Left ventricle myocardium inferior (tissue), 1 donor: ENCODE results near the gene EPN1. TPM values are rescaled to one million over a fixed set of nuclear protein-coding genes. Genes with fewer than 3 reads are reported as not detected.
"Not testable (repeated sequence)": the region's sequence is repeated elsewhere in the genome, so short reads cannot be mapped to it uniquely, and the experiment has no call there.

Source experiments
- DNase-seq: peaks from one replicate; pipeline ENCODE4 v3.0.0-alpha.2; 2020
- H3K27ac ChIP-seq: fragments of 200-600 bp; replicated peaks from 2 replicates; pipeline ENCODE4 v1.8.0; 2021
- H3K27me3 ChIP-seq: fragments of 200-600 bp; 2 replicates; pipeline ENCODE4 v1.8.0; 2021; ENCODE audit warnings: low read depth
- H3K36me3 ChIP-seq: fragments of 200-600 bp; 2 replicates; pipeline ENCODE4 v1.8.0; 2021
- H3K4me1 ChIP-seq: fragments of 200-600 bp; 2 replicates; pipeline ENCODE4 v1.8.0; 2021
- H3K4me3 ChIP-seq: fragments of 200-600 bp; 2 replicates; pipeline ENCODE4 v1.8.0; 2021; ENCODE audit warnings: mild to moderate bottlenecking, moderate library complexity
- H3K9me3 ChIP-seq: fragments of 200-600 bp; replicated peaks from 2 replicates; pipeline ENCODE4 v1.8.0; 2021
- intact Hi-C: fragments of 100-400 bp; cut with micrococcal nuclease; formaldehyde crosslinking; loops from one replicate; pipeline ENCODE4 v1.11.0; 2022
- total RNA-seq: library from RNA; stranded (reverse); fragmentation: NEBNext Ultra II Directional; extraction: Animal tissue kit (Norgen Biotek cat#: 25700); gene quantifications from one replicate; pipeline ENCODE4 v1.2.1, GENCODE V29; 2021
- TF ChIP-seq, protein P1 (sequence below): fragments of 200-600 bp; IDR thresholded peaks from 2 replicates; pipeline ENCODE4 v1.8.0; 2021; ENCODE audit warnings: antibody characterized with exemption, mild to moderate bottlenecking, borderline replicate concordance
- donor health status: DM: no; HTN: yes; CAD: no; lungs with severe emphysema.

EPN1 gene
- total RNA-seq, 1 donor from 2014 or later = 205 TPM

DNA sequence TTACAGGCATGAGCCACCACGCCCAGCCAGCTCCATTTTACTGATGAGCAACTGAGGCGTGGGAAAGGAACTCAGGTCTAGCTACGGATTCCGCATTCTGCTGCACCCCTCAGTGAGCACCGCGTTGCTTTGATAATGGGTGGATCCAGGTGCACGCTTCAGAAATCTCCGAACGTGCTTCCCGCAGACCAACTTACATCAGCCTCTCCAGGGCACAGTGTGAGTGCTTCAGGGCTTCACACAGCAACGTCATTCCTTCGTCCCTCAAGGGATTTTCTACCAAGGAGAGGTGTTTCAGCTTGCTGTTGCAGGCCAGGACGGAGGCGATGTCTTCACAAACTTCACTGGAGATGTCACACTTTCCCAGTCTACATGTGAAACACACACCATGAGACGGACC lies 41.5 kb downstream of the EPN1 start:
- H3K4me3 ChIP-seq = no peak overlapping the region
- TF ChIP-seq, protein P1, sequence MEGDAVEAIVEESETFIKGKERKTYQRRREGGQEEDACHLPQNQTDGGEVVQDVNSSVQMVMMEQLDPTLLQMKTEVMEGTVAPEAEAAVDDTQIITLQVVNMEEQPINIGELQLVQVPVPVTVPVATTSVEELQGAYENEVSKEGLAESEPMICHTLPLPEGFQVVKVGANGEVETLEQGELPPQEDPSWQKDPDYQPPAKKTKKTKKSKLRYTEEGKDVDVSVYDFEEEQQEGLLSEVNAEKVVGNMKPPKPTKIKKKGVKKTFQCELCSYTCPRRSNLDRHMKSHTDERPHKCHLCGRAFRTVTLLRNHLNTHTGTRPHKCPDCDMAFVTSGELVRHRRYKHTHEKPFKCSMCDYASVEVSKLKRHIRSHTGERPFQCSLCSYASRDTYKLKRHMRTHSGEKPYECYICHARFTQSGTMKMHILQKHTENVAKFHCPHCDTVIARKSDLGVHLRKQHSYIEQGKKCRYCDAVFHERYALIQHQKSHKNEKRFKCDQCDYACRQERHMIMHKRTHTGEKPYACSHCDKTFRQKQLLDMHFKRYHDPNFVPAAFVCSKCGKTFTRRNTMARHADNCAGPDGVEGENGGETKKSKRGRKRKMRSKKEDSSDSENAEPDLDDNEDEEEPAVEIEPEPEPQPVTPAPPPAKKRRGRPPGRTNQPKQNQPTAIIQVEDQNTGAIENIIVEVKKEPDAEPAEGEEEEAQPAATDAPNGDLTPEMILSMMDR = no peak
- H3K36me3 ChIP-seq = no peaks in the 10 kb centered on the region
- H3K9me3 ChIP-seq = peaks cover 12% of the 10 kb centered on the region
- peaks cover 78% of the 10 kb centered on the region for H3K27me3 ChIP-seq
- DNase-seq = no peak
- H3K27ac ChIP-seq = no peak overlapping the region
- intact Hi-C loops = no loop called here
- H3K4me1 ChIP-seq = no peaks in the 10 kb centered on the region

DNA sequence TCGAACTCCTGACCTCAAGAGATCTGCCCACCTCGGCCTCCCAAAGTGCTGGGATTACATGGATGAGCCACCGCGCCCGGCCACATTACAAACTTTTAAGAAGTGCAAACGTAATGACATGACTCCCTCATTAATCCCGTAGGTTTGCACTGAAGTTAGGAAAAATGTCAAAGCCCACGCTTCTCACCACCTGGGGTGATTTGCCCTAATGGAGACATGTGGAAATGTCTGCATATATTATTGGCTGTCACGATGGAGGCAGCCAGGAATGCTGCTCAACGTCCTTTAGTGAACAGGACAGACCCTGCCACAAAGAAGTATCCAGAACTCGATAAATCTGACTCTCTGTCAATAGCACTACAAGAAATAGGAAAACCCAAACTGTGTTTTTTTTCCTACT lies 42.2 kb downstream of the EPN1 start:
- H3K9me3 ChIP-seq = peaks cover 19% of the 10 kb centered on the region
- no peaks in the 10 kb centered on the region for H3K36me3 ChIP-seq
- H3K27ac ChIP-seq = no peak overlapping the region
- H3K27me3 ChIP-seq = peaks cover 85% of the 10 kb centered on the region
- no peak overlapping the region for H3K4me3 ChIP-seq
- intact Hi-C loops = no loop called here
- H3K4me1 ChIP-seq = no peaks in the 10 kb centered on the region
- TF ChIP-seq, protein P1 = no peak
- DNase-seq = no peak

DNA sequence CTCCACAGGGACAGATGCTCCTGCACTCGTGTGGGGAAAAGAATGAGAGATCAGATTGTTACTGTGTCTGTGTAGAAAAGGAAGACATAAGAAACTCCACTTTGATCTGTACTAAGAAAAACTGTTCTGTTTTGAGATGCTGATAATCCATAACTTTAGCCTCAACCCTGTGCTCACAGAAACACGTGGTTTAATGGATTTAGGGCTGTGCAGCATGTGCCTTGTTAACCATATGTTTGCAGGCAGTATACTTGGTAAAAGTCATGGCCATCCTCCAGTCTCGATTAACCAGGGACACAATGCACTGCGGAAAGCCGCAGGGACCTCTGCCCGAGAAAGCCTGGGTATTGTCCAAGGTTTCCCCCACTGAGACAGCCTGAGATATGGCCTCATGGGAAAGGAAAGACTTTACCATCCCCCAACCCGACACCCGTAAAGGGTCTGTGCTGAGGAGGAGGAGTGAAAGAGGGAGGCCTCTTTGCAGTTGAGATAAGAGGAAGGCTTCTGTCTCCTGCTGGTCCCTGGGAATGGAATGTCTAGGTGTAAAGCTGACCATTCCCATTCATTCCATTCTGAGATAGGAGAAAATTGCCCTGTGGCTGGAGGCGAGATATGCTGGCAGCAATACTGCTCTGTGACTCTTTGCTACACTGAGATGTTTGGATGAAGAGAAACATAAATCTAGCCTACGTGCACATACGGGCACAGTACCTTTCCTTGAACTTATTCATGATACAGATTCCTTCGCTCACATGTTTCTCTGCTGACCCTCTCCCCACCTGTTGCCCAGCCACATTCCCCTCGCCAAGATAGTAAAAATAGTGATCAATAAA lies 43.1 kb downstream of the EPN1 start:
- DNase-seq, intact Hi-C loops, H3K4me3 ChIP-seq, H3K4me1 ChIP-seq, H3K36me3 ChIP-seq, H3K27ac ChIP-seq: not testable (repeated sequence)
- H3K9me3 ChIP-seq = peaks cover 23% of the 10 kb centered on the region
- H3K27me3 ChIP-seq = peaks cover 93% of the 10 kb centered on the region

DNA sequence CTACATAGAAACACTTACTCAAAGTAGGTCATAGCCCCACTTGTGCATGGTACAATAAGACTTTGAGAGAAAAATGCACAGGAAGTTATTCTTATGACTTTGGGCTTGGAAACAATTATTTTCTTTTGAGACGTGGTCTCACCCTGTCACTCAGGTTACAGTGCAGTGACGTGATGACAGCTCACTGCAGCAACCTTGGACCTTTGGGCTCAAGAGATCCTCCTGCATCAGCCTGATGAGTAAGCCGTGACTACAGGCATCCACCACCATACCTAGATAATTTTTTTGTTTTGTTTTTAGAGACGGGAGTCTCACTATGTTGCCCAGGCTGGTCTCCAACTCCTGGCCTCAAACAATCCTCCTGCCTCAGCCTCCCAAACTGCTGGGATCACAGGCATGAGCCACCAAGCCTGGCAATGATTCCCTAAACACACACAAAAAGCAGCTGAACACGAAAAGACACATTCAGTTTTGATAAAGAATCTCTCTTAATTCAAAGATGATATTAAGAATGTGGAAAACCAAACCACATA lies 45.3 kb downstream of the EPN1 start:
- Histone ChIP-seq H3K36me3 (no peaks in the 10 kb centered on the region), H3K27me3 (peaks cover 85% of the 10 kb centered on the region), H3K9me3 (peaks cover 23% of the 10 kb centered on the region), H3K4me3 (no peak overlapping the region), H3K4me1 (no peaks in the 10 kb centered on the region), H3K27ac (no peak overlapping the region)
- intact Hi-C loops = no loop called here
- DNase-seq = no peak
- TF ChIP-seq, protein P1 = no peak

DNA sequence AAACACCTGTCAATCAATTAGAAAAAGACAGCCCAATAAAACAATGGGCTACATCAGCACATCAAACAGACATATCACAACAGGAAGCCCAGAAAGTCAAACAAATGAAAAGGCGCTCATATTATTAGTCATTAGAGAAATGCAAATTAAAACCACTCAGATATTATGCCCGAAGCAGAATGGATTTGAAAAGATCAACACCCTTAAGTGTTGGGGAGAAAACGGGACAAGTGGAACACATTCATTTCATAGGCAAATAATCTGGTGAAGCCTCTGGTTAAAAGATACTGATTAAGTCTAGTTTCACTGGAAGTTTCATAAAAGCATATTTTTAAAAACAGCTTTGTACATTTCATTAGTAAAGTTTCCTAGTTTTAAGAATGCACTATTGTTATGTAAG lies 45.8 kb downstream of the EPN1 start:
- Histone ChIP-seq H3K4me3 (no peak overlapping the region), H3K36me3 (no peaks in the 10 kb centered on the region), H3K9me3 (peaks cover 23% of the 10 kb centered on the region), H3K27ac (no peak overlapping the region), H3K27me3 (peaks cover 85% of the 10 kb centered on the region), H3K4me1 (no peaks in the 10 kb centered on the region)
- DNase-seq = no peak
- TF ChIP-seq, protein P1 = no peak
- intact Hi-C loops = no loop called here

DNA sequence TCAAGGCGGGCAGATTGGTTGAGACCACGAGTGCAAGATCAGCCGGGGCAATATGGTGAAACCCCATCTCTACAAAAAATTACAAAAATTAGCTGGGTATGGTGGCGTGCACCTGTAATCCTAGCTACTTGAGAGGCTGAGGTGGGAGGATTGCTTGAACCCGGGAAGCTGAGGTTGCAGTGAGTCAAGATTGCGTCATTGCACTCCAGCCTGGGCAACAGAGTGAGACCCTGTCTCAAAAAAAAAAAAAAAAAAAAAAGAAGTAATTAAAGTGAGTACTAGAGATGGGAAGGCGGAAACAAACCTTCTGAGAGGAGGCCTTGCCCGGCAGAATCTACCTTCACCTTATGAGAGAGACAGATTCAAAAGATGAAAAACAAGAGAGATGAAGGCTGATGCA lies 48.5 kb downstream of the EPN1 start:
- no peak overlapping the region for H3K4me3 ChIP-seq
- no peak for DNase-seq
- H3K36me3 ChIP-seq = no peaks in the 10 kb centered on the region

DNA sequence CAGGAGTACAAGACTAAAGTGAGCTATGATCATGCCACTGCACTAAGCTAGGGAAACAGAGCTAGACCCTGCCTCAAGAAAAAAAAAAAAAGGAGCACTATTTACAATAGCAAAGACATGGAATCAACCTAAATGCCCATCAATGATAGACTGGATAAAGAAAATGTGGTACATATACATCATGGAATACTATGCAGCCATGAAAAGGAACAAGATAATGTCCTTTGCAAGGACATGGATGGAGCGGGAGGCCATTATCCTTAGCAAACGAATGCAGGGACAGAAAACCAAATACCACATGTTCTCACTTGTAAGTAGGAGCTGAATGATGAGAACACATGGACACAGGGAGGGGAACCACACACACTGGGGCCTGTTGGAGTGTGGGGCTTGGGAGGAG lies 55.4 kb downstream of the EPN1 start:
- intact Hi-C loops, H3K4me1 ChIP-seq, H3K36me3 ChIP-seq, H3K4me3 ChIP-seq, H3K27ac ChIP-seq, DNase-seq, H3K9me3 ChIP-seq: not testable (repeated sequence)
- peaks cover 27% of the 10 kb centered on the region for H3K27me3 ChIP-seq

More for the DNA sequence above, 48.5 kb downstream of the EPN1 start:
- TF ChIP-seq, protein P1 = no peak
- intact Hi-C loops = no loop called here
- Histone ChIP-seq H3K27me3 (peaks cover 65% of the 10 kb centered on the region), H3K27ac (no peak overlapping the region), H3K9me3 (peaks cover 23% of the 10 kb centered on the region), H3K4me1 (no peaks in the 10 kb centered on the region)
